IMR-90 (cell line): ENCODE measurements around the gene ATG7. TPM values are rescaled to one million over a fixed set of nuclear protein-coding genes. Genes with fewer than 3 reads are reported as not detected.
A peak's percentile ranks its signal among the peaks of the same experiment; 100 is the strongest.

Experiments used
- ATAC-seq: fragments of 200-7000 bp; cut with Tn5 transposase; 2 replicates; pipeline ENCODE4 v1.9.1; 2020; ENCODE audit warnings: low read depth, mild to moderate bottlenecking, moderate library complexity
- BruUV-seq: library from RNA; stranded (reverse); fragments of 400-500 nt; replicated peaks from 2 replicates; lab custom pipeline; 2021; lab: Mats Ljungman, UMichigan
- CTCF ChIA-PET: fragments of 300-600 bp; formaldehyde crosslinking; extraction: SDS; loops from one replicate; lab custom pipeline; 2021; ENCODE audit warnings: antibody characterized with exemption; lab: Yijun Ruan, JAX
- POLR2A ChIA-PET: fragments of 300-600 bp; sonication (Branson Sonifier 250); formaldehyde crosslinking; loops from one replicate; lab custom pipeline; 2022; ENCODE audit warnings: antibody characterized with exemption; ENCODE audit not compliant: unreplicated experiment; lab: Charles Lee
- DNase-seq: peaks from one replicate; pipeline ENCODE4 v3.0.0; 2013
- H2AFZ ChIP-seq: replicated peaks from 2 replicates; pipeline ENCODE3; 2013; ENCODE audit warnings: low read length, mild to moderate bottlenecking; ENCODE audit not compliant: poor library complexity
- H2AK5ac ChIP-seq: 2 replicates; pipeline ENCODE4 v1.6.1; 2013; ENCODE audit warnings: low read depth, low read length, inconsistent platforms
- H2AK9ac ChIP-seq: replicated peaks from 2 replicates; pipeline ENCODE3; 2013; ENCODE audit warnings: mild to moderate bottlenecking, low read depth, low read length, moderate library complexity; ENCODE audit not compliant: poor library complexity
- H2BK120ac ChIP-seq: 2 replicates; pipeline ENCODE4 v1.6.1; 2013; ENCODE audit warnings: low read depth, low read length, inconsistent platforms
- H2BK15ac ChIP-seq: 3 replicates; pipeline ENCODE4 v1.6.1; 2013; ENCODE audit warnings: low read depth, low read length, inconsistent platforms
- H2BK20ac ChIP-seq: 2 replicates; pipeline ENCODE4 v1.6.1; 2013; ENCODE audit warnings: low read depth, mild to moderate bottlenecking, inconsistent platforms, low read length, moderate library complexity
- H2BK5ac ChIP-seq: 2 replicates; pipeline ENCODE4 v1.6.1; 2013; ENCODE audit warnings: mild to moderate bottlenecking, low read depth, low read length, inconsistent platforms; ENCODE audit not compliant: poor library complexity, severe bottlenecking
- H3K14ac ChIP-seq: replicated peaks from 2 replicates; pipeline ENCODE4 v1.6.1; 2013; ENCODE audit warnings: low read depth, low read length, inconsistent platforms
- H3K18ac ChIP-seq: 2 replicates; pipeline ENCODE4 v1.6.1; 2013; ENCODE audit warnings: low read depth, low read length, control low read depth
- H3K23ac ChIP-seq: 2 replicates; pipeline ENCODE4 v1.6.1; 2013; ENCODE audit warnings: low read depth, low read length, inconsistent platforms
- H3K27ac ChIP-seq: 2 replicates; pipeline ENCODE4 v1.5.1; 2013; ENCODE audit warnings: mild to moderate bottlenecking, control low read depth, low read length; ENCODE audit not compliant: insufficient read depth
- H3K27me3 ChIP-seq: 2 replicates; pipeline ENCODE4 v1.6.1; 2013; ENCODE audit warnings: low read length; ENCODE audit not compliant: control insufficient read depth, insufficient read depth
- H3K36me3 ChIP-seq: 2 replicates; pipeline ENCODE4 v1.6.1; 2013; ENCODE audit warnings: low read length, mixed read lengths; ENCODE audit not compliant: control insufficient read depth, insufficient read depth
- H3K4ac ChIP-seq: 2 replicates; pipeline ENCODE4 v1.6.1; 2013; ENCODE audit warnings: low read depth, low read length, inconsistent platforms
- H3K4me1 ChIP-seq: 2 replicates; pipeline ENCODE4 v1.6.1; 2013; ENCODE audit warnings: low read length, mixed read lengths; ENCODE audit not compliant: control insufficient read depth, insufficient read depth
- H3K4me2 ChIP-seq: 2 replicates; pipeline ENCODE4 v1.6.1; 2013; ENCODE audit warnings: low read depth, mild to moderate bottlenecking, control low read depth, low read length, moderate library complexity
- H3K4me3 ChIP-seq: 2 replicates; pipeline ENCODE4 v1.5.1; 2013; ENCODE audit warnings: low read depth, mild to moderate bottlenecking, control low read depth, low read length, moderate library complexity; ENCODE audit not compliant: insufficient read depth
- H3K56ac ChIP-seq: 2 replicates; pipeline ENCODE4 v1.6.1; 2013; ENCODE audit warnings: low read length, inconsistent platforms; ENCODE audit not compliant: insufficient read depth; ENCODE audit errors: extremely low read depth
- H3K79me1 ChIP-seq, 2 experiments: 2 replicates each; pipeline ENCODE4 v1.6.1; 2013; ENCODE audit warnings: low read length in 2 of 2, inconsistent platforms in 1 of 2, low read depth in 1 of 2
- H3K9ac ChIP-seq: 2 replicates; pipeline ENCODE4 v1.6.1; 2013; ENCODE audit warnings: low read depth, low read length, control low read depth
- H3K9me1 ChIP-seq: 2 replicates; pipeline ENCODE4 v1.6.1; 2013; ENCODE audit warnings: low read length, inconsistent platforms; ENCODE audit not compliant: insufficient read depth
- H3K9me3 ChIP-seq: 2 replicates; pipeline ENCODE4 v1.6.1; 2013; ENCODE audit warnings: low read length; ENCODE audit not compliant: control insufficient read depth, insufficient read depth
- H4K20me1 ChIP-seq: 2 replicates; pipeline ENCODE4 v1.6.1; 2013; ENCODE audit warnings: low read length, inconsistent platforms; ENCODE audit not compliant: insufficient read depth
- H4K5ac ChIP-seq: 2 replicates; pipeline ENCODE4 v1.6.1; 2013; ENCODE audit warnings: mild to moderate bottlenecking, low read depth, low read length, control low read depth
- H4K8ac ChIP-seq, 2 experiments: 2 replicates each; pipeline ENCODE4 v1.6.1; 2013; ENCODE audit warnings: low read depth in 2 of 2, low read length in 2 of 2, control low read depth in 1 of 2, inconsistent platforms in 1 of 2
- H4K91ac ChIP-seq: 2 replicates; pipeline ENCODE4 v1.6.1; 2013; ENCODE audit warnings: low read depth, low read length, inconsistent platforms; ENCODE audit not compliant: insufficient read depth
- CEBPB ChIP-seq: IDR thresholded peaks from 2 replicates; pipeline ENCODE4 v1.6.1; 2012; ENCODE audit warnings: low read depth, low read length, improper control_type of control experiment
- CHD1 ChIP-seq: IDR thresholded peaks from 2 replicates; pipeline ENCODE4 v1.6.1; 2012; ENCODE audit warnings: low read depth, low read length, improper control_type of control experiment
- MAFK ChIP-seq: IDR thresholded peaks from 2 replicates; pipeline ENCODE4 v1.6.1; 2012; ENCODE audit warnings: low read depth, low read length, improper control_type of control experiment
- NFE2L2 ChIP-seq: fragments of 150-350 bp; IDR thresholded peaks from 2 replicates; pipeline ENCODE4 v1.6.1; 2016; ENCODE audit warnings: low read depth, mild to moderate bottlenecking, low read length
- RAD21 ChIP-seq: IDR thresholded peaks from 2 replicates; pipeline ENCODE4 v1.6.1; 2012; ENCODE audit warnings: low read length, improper control_type of control experiment
- RFX5 ChIP-seq: IDR thresholded peaks from 2 replicates; pipeline ENCODE4 v1.8.0; 2012; ENCODE audit warnings: low read depth, mild to moderate bottlenecking, low read length, moderate library complexity
- SMC3 ChIP-seq: fragments of 150-350 bp; IDR thresholded peaks from 2 replicates; pipeline ENCODE4 v1.6.1; 2016; ENCODE audit warnings: low read depth, mild to moderate bottlenecking, antibody characterized with exemption, low read length, moderate library complexity
- WGBS, 2 experiments: methylation state at CpG; one replicate each; pipeline versions ENCODE4 v1.1.5 to v1.1.7; 2013; ENCODE audit warnings: missing lambda C conversion rate in 2 of 2; ENCODE audit not compliant: insufficient read length in 1 of 2; ENCODE audit errors: extremely low coverage in 2 of 2; 5-methylcytosine and 5-hydroxymethylcytosine counted together
- dilution Hi-C: fragments of 300-500 bp; cut with HindIII; formaldehyde crosslinking; loops from one replicate; pipeline ENCODE4 v1.14.3; 2018; ENCODE audit warnings: low sequenced_read_pairs; ENCODE audit not compliant: unreplicated experiment
- in situ Hi-C: fragments of 300-500 bp; cut with MboI; formaldehyde crosslinking; loops from 3 replicates; pipeline ENCODE4 v1.14.3; 2019; ENCODE audit warnings: low sequenced_read_pairs, inconsistent platforms, mixed read lengths
- intact Hi-C: fragments of 100-400 bp; cut with micrococcal nuclease; formaldehyde crosslinking; loops from 2 replicates; pipeline ENCODE4 v1.10.0; 2022
- polyA plus RNA-seq, 3 experiments: library from polyadenylated mRNA; depleted of rRNA; stranded (reverse); fragments of >200 nt; gene quantifications; 2 replicates each; pipeline ENCODE4 v1.2.3, GENCODE V29; 2012; ENCODE audit warnings: low replicate concordance in 1 of 3
- total RNA-seq: library from RNA; depleted of rRNA; stranded (reverse); fragments of >200 nt; gene quantifications from 2 replicates; pipeline ENCODE4 v1.2.3, GENCODE V29; 2012

Gene ATG7
- total and polyA plus RNA-seq, 2 of the 4 experiments (the other 2 are of a cell fraction) = 15.6 to 51.4 TPM

DNA sequence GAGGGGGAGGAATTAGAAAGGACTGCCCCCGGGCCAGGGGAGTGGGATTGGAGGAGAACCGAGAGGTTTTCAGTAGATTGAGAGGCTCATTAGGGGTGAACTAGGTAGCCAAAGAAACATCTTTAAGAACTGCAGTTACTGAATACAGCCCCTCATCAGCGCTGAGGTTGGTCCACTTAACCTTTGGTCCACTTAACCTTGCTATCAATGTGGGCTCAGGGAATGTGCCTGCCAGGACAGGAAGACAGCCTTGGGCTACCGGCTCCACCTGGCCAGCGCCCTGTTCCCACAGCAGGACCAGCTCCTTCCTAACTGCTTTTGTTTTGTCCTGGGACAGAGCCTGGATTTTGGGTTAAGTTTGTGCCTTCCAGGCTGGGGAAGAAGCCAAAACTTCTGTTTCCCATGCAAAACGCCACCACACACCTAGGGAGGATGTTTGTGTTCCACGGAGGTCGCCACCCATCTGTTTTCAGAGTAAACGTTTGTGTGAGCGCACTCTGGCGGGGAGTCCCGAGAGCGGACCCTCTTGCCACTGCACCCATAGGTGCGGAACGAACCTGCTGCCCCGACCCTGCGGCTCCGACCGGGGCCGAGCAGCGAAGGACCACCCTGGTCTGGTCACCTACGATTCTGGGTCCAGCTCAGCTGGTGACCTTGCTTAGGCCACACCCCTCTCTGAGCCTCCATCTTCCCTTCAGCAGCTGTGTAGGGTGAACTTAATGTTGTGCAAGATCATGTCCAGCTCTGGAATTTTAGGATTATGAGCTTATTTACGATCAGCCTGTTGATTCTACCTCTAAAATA, 264.1 kb downstream of the ATG7 start:
- no peak overlapping the region for H4K5ac ChIP-seq
- H3K56ac ChIP-seq = no peak overlapping the region
- ChIA-PET POLR2A (no interaction called here), CTCF (no interaction called here)
- H4K8ac ChIP-seq = no peak overlapping the region
- no peak overlapping the region for H2BK5ac ChIP-seq
- no peak overlapping the region for H3K4me2 ChIP-seq
- intact Hi-C loops (no loop called here), dilution Hi-C loops (no loop called here), in situ Hi-C loops (no loop called here)
- peaks cover 14 to 15% of the 10 kb centered on the region in 2 experiments for H3K79me1 ChIP-seq
- no peak overlapping the region for H3K27ac ChIP-seq
- no TSS peak for BruUV-seq
- H3K18ac ChIP-seq = no peak overlapping the region
- H3K9ac ChIP-seq = no peak overlapping the region
- no peak overlapping the region for H2BK20ac ChIP-seq
- ATAC-seq (no peak), DNase-seq (no peak)
- H3K36me3 ChIP-seq = no peaks in the 10 kb centered on the region
- H2AK9ac ChIP-seq = no peak overlapping the region
- no peak overlapping the region; the same call in 1 of the 2 replicates for H4K91ac ChIP-seq
- no peak overlapping the region for H2BK15ac ChIP-seq
- peaks cover 12% of the 10 kb centered on the region for H3K4me1 ChIP-seq
- H4K20me1 ChIP-seq = no peaks in the 10 kb centered on the region
- no peaks in the 10 kb centered on the region for H3K27me3 ChIP-seq
- H3K4me3 ChIP-seq = no peak overlapping the region
- no peak overlapping the region for H3K14ac ChIP-seq
- 88% methylated on average over 3 of the region's 23 CpGs; no CpG with 5 or more reads in 1 of the 2 experiments for WGBS, 2 experiments
- H2AFZ ChIP-seq = no peak overlapping the region
- no peak overlapping the region for H3K4ac ChIP-seq
- no peak overlapping the region for H3K23ac ChIP-seq
- no peak overlapping the region for H2BK120ac ChIP-seq
- TF ChIP-seq MAFK (no peak), SMC3 (no peak), RAD21 (no peak), CEBPB (0 out of 2 replicates have a peak, but pooled peaks have one; percentile 3), NFE2L2 (no peak), RFX5 (no peak), CHD1 (no peak)
- H2AK5ac ChIP-seq = no peak overlapping the region
- H3K9me1 ChIP-seq = peaks cover 12% of the 10 kb centered on the region
- H3K9me3 ChIP-seq = no peaks in the 10 kb centered on the region
